ENCODE measurements around the gene PHPT1. TPM values are rescaled to one million over a fixed set of nuclear protein-coding genes. Genes with fewer than 3 reads are reported as not detected.

The PHPT1 gene
- total RNA-seq, 4 donors from 2014 or later = 42.6 to 71.0 (median 66.7) TPM

DNA sequence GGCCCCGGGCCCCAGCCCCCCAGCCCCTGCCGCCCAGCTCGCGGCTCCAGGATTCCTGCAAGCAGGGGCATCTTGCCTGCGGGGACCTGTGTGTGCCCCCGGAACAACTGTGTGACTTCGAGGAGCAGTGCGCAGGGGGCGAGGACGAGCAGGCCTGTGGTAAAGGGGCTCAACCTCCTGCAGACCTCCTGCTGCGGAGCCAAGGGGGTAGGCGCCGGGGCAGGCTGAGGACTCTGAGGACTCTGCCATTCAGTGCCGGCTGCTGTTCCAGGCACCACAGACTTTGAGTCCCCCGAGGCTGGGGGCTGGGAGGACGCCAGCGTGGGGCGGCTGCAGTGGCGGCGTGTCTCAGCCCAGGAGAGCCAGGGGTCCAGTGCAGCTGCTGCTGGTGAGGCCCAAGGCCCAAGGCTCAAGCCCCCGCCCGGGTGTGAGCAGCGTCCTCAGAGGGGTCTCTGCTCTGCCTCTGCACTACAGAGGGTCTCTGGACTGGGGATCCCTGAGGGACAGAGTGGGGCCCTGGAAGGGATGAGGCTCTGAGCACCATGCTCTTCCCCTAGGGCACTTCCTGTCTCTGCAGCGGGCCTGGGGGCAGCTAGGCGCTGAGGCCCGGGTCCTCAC lies 6.4 kb downstream of the PHPT1 start:
- no peak for DNase-seq (ENCODE audit: low spot score in 2 of 2)
- H3K4me3 ChIP-seq = no peak overlapping the region
- 47 to 63% methylated on average over 5 to 18 of the region's 26 CpGs for WGBS, 2 donors
- TF ChIP-seq POLR2A (IDR thresholded peaks at IDR 0.05) = no peak
- no peak for TF ChIP-seq EP300 (IDR thresholded peaks at IDR 0.05)
- TF ChIP-seq CTCF (IDR thresholded peaks at IDR 0.05) = no peak
- H3K36me3 ChIP-seq = peaks cover 0 to 33% (median 0%) of the 10 kb centered on the region in 3 donors
- no peaks in the 10 kb centered on the region for H3K9me3 ChIP-seq
- H3K4me1 ChIP-seq = peaks cover 0 to 39% (median 8%) of the 10 kb centered on the region in 4 donors
- no peaks in the 10 kb centered on the region for H3K27me3 ChIP-seq
- H3K27ac ChIP-seq = no peak overlapping the region

DNA sequence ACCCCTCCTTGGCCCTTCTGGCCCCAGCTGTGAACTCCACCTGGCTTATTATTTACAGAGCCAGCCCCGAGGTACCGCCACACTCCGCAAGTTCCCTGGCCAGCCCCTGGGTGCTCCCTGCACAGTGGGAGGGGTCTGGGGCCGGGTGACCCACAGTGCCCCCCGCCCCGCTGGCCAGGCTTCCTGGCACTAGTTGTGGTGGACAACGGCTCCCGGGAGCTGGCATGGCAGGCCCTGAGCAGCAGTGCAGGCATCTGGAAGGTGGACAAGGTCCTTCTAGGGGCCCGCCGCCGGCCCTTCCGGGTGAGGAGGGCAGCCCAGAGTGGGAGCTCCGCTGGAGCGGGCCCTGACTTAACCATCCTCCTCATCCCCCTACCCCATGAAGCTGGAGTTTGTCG lies 6.9 kb downstream of the PHPT1 start:
- no peak for TF ChIP-seq CTCF (IDR thresholded peaks at IDR 0.05)
- no peak for TF ChIP-seq POLR2A (IDR thresholded peaks at IDR 0.05)
- no peak for TF ChIP-seq EP300 (IDR thresholded peaks at IDR 0.05)
- H3K27me3 ChIP-seq = no peaks in the 10 kb centered on the region
- no peaks in the 10 kb centered on the region for H3K9me3 ChIP-seq
- WGBS, 2 donors = 29 to 76% methylated on average over 1 to 10 of the region's 15 CpGs
- H3K4me1 ChIP-seq = peaks cover 0 to 35% (median 7%) of the 10 kb centered on the region in 4 donors
- DNase-seq (ENCODE audit: low spot score in 2 of 2) = no peak
- peaks cover 0 to 33% (median 0%) of the 10 kb centered on the region in 3 donors for H3K36me3 ChIP-seq
- no peak overlapping the region for H3K4me3 ChIP-seq
- H3K27ac ChIP-seq = no peak overlapping the region

GRCh38 chr9:136856541-136857141 lies 7.4 kb downstream of the PHPT1 start:
- peaks cover 0 to 33% (median 0%) of the 10 kb centered on the region in 3 donors for H3K36me3 ChIP-seq
- no peaks in the 10 kb centered on the region for H3K9me3 ChIP-seq
- WGBS, 2 donors = 77 to 81% methylated on average over 9 to 14 of the region's 14 CpGs
- peaks cover 0 to 35% (median 7%) of the 10 kb centered on the region in 4 donors for H3K4me1 ChIP-seq
- TF ChIP-seq CTCF (IDR thresholded peaks at IDR 0.05) = no peak
- no peak for TF ChIP-seq POLR2A (IDR thresholded peaks at IDR 0.05)
- TF ChIP-seq EP300 (IDR thresholded peaks at IDR 0.05) = no peak
- DNase-seq (ENCODE audit: low spot score in 2 of 2) = no peak
- no peak overlapping the region for H3K4me3 ChIP-seq
- no peaks in the 10 kb centered on the region for H3K27me3 ChIP-seq
- H3K27ac ChIP-seq = no peak overlapping the region

DNA sequence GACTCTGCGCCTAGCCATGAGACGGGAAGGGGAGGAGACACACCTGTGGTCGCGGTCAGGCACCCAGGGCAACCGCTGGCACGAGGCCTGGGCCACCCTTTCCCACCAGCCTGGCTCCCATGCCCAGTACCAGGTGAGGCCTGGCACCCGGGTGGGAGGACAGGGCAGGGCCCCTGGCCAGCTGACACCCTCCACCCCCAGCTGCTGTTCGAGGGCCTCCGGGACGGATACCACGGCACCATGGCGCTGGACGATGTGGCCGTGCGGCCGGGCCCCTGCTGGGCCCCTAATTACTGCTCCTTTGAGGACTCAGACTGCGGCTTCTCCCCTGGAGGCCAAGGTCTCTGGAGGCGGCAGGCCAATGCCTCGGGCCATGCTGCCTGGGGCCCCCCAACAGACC lies 8.0 kb downstream of the PHPT1 start:
- WGBS, 2 donors = 75 to 83% methylated on average over 12 to 18 of the region's 19 CpGs

More for the DNA sequence above, 8.0 kb downstream of the PHPT1 start:
- TF ChIP-seq CTCF (IDR thresholded peaks at IDR 0.05) (no peak), POLR2A (IDR thresholded peaks at IDR 0.05) (no peak), EP300 (IDR thresholded peaks at IDR 0.05) (no peak)
- no peak overlapping the region for H3K27ac ChIP-seq
- H3K36me3 ChIP-seq = peaks cover 0 to 38% (median 0%) of the 10 kb centered on the region in 3 donors
- peaks cover 0 to 30% (median 7%) of the 10 kb centered on the region in 4 donors for H3K4me1 ChIP-seq
- no peak overlapping the region for H3K4me3 ChIP-seq
- no peaks in the 10 kb centered on the region for H3K27me3 ChIP-seq
- no peaks in the 10 kb centered on the region for H3K9me3 ChIP-seq
- no peak for DNase-seq (ENCODE audit: low spot score in 2 of 2)
